Globus pallidus (tissue), 1 donor: ENCODE results near the gene DCHS2.

Source experiments
- DNase-seq: peaks from one replicate; pipeline ENCODE4 v3.0.0-alpha.2; 2015; ENCODE audit warnings: low spot score

The DCHS2 gene, protein sequence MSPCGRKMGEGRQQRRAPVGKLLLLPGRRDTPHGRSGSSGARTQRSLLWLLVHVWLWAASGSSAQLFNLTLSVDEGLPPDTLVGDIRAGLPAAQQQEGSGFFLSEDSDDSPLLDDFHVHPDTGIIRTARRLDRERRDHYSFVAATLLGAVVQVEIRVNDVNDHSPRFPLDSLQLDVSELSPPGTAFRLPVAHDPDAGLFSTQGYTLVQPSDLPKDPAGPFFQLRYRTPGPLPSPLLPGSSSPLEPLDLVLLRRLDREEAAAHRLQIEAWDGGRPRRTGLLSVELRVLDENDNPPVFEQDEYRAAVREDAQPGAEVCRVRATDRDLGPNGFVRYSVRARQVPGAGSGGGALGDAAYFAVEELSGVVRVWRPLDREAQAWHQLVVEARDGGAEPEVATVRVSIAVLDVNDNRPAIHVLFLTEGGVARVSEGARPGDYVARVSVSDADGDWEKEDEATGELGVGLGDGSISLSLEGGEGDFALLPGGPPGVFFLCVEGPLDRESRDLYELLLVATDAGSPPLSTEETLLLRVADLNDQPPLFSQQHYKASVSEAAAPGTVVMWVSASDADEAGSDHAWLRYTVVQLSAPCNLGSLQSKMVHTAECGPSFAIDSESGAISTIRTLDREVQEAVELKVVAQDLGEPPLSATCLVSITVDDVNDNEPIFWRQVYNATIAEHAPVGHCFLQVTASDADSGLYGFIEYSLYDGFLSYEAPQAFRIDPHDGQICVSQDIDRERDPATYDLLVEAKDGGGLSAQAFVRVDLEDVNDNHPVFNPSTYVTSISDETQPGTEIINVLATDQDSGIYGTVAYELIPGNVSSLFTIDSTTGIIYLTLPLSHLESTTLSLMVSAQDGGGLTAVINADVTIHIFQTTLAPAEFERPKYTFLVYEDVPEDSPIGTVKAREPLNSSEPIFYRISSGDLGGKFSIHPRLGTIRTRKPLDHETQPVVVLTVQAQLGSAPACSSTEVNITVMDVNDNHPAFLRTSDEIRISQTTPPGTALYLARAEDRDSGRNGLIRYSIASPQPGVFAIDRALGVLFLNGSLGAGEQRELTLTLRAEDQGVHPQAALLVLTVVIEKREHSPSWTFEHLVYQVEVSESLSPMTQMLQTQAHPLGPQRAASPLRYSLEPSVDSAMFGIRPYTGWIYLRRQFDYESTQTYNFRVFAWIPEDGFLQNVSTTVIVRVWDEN (N-terminal part only)

GRCh38 chr4:154491341-154492271 lies at the start of gene DCHS2:
DCHS2 (minus strand) TSS chr4:154491799; CDS start chr4:154491355, 444 bp downstream.
- peak; percentile 16 for DNase-seq

DNA sequence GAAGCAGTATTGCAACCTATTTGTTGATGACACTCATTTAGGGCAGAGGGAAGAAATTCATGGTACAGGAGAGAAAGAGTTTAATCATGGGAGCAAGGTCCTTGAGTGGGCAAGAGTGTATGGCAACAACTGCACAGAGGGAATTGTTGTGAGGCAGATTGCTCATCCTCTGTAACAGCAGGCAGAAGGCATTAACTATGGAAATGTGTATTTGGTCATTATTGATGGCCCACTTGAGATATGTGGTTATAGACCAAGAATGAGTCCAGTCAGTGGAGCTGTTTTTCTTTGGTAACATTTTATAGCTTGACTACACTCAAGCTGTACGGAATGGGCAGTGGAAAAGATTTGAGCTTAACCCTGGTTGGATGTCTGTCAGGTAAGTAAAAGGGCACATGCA lies 42.7 kb upstream of the DCHS2 start:
- DNase-seq, result no peak

- DNase-seq, result no peak
These were observed 38.3 kb upstream of the DCHS2 start for GRCh38 chr4:154529728-154530519.

DNA sequence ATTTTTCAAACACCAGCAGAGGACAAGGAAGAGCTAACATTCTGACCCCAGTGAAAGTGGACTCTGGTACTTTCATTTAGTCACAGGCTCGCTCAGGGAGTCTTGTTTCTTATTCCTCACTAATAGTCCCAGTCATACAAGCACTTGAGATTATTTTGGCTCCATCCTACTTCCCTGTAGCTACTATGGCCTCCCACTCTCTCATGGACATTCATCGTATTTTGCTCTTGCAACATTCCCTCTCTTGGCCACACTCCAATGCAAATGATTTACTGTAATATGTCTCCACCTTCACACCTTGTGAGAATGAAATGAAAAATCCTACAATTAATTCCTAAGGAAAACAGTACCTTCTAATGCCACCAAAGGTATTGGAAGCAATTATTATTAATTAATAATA lies 37.3 kb upstream of the DCHS2 start:
- DNase-seq, result no peak

- DNase-seq, result no peak
These were observed 35.7 kb upstream of the DCHS2 start for GRCh38 chr4:154527308-154527707.

GRCh38 chr4:154526151-154526550 lies 34.6 kb upstream of the DCHS2 start:
- DNase-seq, result no peak

DNA sequence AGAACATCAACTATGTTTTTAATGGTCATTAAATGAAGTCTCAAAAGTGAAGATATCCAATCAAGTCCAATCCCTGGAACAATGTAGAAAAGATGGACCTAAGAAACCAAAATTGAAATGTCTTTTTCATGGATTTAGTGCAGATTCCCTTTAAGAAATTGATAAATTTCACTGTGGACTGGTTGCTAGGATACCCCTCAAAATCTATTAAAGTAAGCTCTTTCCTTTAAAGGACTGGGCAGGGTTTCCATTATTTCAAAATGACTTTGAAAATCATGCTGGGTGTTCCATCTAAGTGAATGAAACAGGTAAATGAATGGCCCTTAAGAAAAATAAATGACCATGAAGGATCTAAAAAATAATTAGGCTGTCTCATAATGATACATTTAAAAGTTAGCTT lies 30.0 kb upstream of the DCHS2 start:
- no peak for DNase-seq

GRCh38 chr4:154519214-154519613 lies 27.6 kb upstream of the DCHS2 start:
- DNase-seq, result no peak

DNA sequence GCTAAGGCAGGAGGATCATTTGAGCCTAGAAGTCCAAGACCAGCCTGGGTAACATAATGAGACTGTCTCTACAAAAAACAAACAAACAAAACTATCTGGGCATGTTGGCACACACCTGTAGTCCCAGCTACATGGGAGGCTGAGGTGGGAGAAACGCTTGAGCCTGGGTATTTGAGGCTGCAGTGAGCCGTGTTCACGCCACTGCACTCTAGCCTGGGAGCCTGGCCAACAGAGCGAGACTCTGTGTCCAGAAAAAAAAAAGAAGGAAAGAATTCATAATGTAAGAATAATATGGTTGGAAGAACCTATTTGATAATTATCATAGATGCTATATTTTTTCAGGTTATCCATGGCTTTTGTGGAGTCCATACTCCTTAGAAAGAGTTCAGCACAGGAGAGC lies 26.0 kb upstream of the DCHS2 start:
- DNase-seq, result no peak

- DNase-seq, result no peak
These were observed 24.9 kb upstream of the DCHS2 start for GRCh38 chr4:154516318-154517029.

DNA sequence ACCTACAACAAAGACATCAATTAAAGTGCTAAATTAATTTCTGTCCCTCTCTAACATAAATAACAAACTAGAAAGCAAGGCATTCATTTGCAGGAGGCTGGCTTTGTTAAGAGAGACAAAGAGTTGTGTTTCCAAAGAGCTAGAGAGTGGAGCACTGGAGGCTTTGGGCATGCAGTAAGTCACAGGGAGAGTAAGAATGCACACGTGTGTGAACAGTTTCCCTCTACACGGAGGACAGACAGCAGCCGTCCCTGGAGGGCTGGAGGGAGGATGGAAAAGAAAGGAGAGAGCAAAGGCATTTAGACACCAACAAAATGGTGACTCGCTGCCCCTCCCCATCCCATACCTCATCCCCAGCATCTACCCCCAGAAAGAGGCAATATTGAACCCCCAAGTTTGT lies 20.4 kb upstream of the DCHS2 start:
- no peak for DNase-seq

- no peak for DNase-seq
These were observed 19.9 kb upstream of the DCHS2 start for GRCh38 chr4:154511548-154511947.

DNA sequence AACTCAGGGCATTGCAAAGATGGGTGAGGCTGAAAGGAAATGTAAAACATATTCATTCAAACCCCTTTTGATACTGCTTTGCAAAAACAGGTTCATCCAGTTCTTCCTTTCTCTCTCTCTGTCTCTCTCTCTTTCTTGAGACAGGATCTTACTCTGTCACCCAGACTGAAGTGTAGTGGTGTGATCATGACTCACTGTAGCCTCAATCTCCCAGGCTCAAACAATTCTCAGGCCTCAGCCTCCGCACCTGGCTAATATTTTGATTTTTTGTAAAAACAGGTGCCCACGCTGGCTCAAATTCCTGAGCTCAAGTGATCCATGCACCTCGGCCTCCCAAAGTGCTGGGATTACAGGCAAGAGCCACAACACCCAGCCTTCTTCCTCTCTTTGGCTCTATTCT lies 15.6 kb upstream of the DCHS2 start:
- DNase-seq, result no peak

GRCh38 chr4:154506253-154506652 lies 14.7 kb upstream of the DCHS2 start:
- no peak for DNase-seq

DNA sequence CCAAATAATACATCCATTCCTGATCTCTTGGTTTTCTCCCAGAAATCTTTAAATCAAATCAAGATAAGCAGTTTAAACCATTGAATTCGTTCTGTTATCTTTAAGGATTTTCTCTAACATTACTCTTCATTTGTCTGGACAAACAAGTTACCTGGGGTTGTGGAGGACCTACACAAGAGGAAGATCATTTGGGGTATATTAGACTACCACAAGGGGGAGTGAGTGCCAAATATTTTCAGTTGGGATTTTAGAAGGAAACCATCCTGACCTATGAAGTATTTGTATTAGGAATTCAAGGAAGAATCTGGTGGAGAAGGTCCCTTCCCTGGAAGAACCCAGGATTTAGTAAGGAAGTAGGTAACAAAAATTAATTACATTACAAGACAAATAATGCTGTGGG lies 12.0 kb upstream of the DCHS2 start:
- DNase-seq, result no peak

GRCh38 chr4:154502111-154502510 lies 10.5 kb upstream of the DCHS2 start:
- DNase-seq, result no peak

DNA sequence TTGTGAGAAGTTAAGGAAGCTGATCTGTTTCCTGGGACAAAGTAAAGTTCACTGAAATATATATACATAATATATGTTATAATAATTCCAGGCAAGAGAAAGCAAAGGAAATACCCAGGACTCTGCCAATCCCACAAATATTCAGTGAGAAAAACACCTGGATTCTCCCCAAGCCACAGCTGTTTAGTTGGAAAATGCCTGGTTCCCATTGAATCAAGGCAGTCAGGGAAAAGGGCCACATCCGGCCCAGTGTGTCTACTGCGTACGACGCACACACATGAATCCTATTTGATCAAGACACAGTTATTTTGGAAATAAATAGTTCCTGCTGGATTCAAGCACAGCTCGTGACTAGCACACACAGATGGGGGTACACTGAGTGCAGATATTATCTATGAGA lies 6.3 kb upstream of the DCHS2 start:
- DNase-seq, result no peak

- no peak for DNase-seq
These were observed 4.3 kb upstream of the DCHS2 start for GRCh38 chr4:154495867-154496266.

GRCh38 chr4:154492288-154492687 lies 689 bp upstream of the DCHS2 start:
- DNase-seq, result no peak
